NCI-H1417 treated with DMSO at 0.1 percent for 48 hours (cell line): ENCODE results near the gene GRK5.

Source experiments
- DNase-seq: peaks from one replicate; lab custom pipeline; 2025; lab: John Stamatoyannopoulos, UW

Gene GRK5

DNA sequence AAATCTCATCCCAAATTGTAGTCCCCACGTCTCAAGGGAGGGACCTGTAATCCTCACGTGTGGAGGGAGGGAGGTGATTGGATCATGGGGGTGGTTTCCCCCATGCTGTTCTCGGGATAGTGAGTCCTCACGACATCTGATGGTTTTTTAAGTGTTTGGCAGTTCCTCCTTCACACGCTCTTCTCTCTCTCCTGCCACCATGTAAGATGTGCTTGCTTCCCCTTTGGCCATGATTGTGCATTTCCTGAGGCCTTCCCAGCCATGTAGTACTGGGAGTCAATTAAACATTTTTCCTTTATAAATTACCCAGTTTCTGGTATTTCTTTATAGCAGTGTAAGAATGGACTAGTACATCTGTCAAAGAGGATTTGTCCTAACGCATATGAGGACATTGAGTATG lies 275.6 kb downstream of the GRK5 start:
- DNase-seq, result no peak

DNA sequence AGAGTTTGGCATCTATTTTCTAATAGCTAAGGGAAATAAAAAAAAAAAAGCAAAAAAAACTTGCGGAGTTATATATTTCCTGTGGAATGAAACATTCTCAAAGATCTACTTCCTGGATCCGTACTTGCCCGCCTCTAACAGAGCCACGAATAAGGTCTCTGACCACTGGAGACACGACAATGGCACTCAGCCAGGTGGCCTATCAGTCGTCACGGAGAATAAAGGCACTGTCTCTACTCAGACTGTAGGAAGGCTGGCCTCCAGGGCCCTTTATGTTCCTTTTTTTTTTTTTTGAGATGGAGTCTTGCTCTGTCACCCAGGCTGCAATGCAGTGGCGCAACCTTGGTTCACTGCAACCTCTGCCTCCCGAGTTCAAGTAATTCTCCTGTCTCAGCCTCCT lies 276.5 kb downstream of the GRK5 start:
- DNase-seq, result no peak

GRCh38 chr10:119488675-119489074 lies 281.3 kb downstream of the GRK5 start:
- no peak for DNase-seq

GRCh38 chr10:119489991-119490326 lies 282.6 kb downstream of the GRK5 start:
- no peak for DNase-seq

DNA sequence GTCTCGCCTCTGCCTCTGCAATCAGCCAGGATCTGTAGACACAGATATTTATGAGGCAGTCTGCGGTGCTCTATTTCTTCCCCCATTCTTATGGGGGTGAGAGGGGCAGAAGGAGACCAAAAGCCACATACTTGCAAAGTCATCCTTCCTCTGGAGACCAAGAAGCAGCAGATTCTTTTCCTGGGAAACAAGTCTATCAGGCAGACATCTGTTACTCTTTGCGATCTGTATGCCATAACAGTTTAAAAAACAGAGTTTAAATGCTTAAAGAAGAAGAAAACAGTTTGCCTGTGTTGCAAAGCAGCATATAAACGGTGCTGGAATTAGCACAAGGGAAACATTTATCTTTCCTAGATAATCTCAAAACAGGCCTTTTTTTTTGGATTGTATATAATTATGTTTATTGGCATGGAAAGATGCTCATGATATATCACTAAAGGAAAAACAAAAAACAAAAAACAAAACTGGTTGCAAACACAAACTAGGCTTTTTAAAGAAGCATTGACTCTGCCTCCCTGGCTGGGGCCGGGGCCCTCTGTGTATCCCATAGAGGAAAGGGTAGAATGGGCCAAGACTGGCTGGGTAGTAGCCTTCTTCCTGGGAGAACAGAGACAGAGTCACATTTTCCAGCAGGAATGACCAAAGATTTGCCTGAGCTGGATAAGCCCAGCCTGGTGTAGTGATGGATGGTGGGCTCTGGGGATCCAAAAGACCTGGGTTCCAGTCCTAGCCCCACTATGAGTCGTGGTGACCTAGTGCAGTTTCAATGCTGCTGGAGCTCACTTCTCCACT lies 284.8 kb downstream of the GRK5 start:
- DNase-seq, result no peak

GRCh38 chr10:119493155-119493554 lies 285.8 kb downstream of the GRK5 start:
- DNase-seq, result no peak

- no peak for DNase-seq
Observed at GRCh38 chr10:119494236-119495020, 287.1 kb downstream of the GRK5 start.

- no peak for DNase-seq
Observed at GRCh38 chr10:119495021-119495505, 287.7 kb downstream of the GRK5 start.

DNA sequence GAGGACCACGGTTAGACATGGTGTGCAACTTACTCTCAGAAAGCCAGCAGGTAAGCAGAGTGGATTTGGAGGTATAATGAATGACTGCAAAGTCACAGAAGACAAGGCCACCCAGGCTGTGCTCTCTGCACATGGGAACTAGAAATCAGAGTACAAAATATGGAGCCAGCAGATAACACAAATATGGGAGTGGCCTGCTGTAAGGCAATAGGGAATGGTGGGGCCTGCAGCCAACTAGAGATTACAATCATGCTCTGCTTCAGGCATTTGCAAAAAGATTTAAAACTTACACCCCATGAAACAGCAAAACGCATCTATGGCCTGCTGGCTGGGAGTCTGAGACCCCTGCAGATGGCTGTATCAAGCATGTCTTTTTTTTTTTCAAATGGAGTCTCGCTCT lies 288.2 kb downstream of the GRK5 start:
- no peak for DNase-seq

DNA sequence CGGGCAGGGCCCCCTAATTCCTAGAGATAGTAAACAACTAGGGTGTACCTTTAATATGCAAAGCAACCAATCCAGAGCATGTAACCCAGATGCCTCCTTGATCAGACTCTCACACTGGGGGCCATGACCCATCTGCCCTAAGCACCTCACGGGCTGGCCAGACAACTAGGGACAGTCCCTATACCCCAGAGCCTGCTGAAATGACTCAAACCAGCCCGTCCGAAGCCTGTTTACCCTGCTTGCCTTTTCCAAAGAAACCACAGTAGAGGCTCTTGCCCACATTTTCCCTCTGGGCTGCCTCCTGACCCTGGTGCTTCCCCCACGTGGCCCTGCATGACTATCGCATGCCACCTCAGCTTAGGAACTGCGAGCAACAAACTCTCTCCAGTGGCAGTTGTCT lies 288.9 kb downstream of the GRK5 start:
- DNase-seq, result no peak

GRCh38 chr10:119497243-119497642 lies 289.9 kb downstream of the GRK5 start:
- no peak for DNase-seq

DNA sequence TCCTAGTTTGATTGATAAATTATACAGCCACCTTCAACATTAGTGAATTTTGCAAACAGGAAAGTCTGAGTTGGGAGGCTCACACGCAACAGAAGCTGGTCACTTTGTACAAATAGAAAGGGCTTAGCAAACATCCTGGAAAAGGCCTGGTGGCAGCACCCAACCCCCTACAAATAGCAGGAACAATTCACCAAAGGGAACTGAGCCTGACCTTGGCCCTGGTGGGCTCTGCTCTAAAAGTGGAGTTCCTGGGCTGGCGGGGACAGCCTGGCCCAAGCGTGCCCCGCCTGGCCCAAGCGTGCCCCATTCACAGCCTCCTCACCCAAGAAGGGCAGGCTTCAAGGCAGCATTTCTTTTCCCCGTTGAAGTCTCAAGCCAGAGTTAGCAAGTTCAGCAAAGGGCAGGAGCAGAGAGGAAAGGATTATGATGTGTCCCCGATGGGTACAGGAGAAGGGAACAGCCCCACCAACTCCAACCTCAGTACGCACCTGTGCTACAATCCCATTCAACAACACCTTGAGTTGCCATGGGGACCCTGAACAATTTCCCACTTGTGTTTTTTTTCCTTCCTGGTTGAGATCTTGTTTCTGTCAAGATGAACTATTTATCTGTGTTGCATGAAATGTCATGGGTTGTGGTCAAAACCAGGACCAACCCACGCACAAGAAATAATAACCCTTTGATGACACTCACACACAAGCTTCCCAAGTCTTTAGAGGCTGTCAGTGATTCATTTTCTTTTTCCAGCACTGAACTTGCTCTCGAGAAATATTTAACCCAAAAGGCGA lies 291.7 kb downstream of the GRK5 start:
- DNase-seq, result no peak

DNA sequence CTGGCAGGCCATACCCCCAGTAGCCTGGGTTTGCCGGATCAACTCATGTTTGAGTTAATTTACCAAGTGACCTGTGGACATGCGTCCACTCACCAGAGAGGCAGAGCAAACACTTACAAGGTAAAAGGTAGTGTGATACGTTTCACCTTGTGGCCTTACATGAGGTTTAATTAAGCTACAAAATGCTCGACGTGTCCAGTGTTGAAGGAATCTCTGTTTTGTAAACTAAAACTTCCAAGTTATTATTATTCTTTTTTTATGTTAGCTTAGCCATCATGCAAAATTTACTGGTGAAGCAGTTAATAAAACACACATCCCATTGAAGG lies 292.3 kb downstream of the GRK5 start:
- no peak for DNase-seq

DNA sequence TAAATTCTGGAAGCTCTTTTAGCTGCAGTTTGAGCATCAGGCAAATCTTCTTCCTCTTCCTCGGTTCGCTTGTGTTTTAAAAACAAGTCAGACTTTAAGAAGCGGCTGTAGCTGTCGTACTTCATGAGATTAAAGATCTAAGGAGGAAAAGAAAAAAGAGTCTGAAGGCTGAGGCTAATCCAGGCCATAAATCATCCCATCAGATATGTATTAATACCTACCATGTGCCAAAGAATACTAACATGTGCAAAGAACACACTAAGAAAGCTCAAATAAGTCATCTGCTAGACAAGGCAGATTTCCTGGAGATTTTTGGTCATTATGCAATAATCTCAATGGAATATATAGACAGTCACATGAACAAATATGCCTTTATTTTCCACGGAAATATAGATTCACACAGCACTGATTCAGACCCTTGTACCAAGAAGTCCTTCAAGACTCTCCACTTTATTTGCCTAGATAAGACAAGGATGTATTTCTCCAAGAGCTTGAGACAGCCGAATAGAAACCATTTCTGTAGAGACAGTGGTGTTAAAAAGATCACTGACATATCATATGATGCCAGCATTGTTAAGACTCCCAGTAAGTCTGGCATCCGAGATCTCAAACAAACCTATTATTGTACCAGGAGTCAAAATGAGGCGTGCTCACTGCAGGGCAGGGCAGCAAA lies 292.9 kb downstream of the GRK5 start:
- no peak for DNase-seq

DNA sequence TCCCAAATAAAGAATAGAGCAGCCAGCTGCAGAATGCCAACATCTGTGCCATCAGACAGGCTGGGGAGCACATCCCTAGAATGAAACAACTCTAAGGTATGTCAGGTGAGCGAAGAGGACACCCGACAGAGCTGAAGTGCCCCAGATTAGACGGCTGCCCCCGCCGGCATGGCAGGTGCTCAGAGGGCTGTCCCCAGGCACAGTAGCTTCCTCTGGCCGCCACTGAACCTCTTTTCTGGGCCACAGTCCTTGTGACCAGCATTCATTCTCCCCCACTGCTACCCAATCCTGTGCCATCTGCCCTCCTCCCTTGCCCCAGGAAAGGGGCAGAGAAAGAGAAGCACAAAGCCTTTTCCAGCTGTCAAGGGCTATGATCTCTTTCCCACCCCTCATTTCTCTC lies 293.4 kb downstream of the GRK5 start:
- no peak for DNase-seq

DNA sequence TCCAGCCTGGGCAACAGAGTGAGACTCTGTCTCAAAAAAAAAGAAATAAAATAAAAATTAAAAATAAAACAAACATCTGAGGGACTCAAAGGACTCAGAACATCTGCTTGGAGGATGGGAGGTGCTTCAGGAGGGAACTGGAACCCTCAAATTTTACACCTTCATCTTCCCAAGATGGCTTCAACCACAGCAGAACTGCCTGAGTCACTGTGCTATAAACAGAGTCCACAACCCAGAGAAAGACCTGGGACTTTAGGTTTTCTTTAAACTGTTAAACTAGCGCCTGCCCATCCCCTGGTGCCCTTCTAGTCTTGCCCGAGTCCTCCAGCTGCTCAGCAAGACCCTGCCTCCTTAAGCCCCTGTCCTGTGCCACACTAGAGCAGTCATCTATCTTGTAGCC lies 294.3 kb downstream of the GRK5 start:
- no peak for DNase-seq

DNA sequence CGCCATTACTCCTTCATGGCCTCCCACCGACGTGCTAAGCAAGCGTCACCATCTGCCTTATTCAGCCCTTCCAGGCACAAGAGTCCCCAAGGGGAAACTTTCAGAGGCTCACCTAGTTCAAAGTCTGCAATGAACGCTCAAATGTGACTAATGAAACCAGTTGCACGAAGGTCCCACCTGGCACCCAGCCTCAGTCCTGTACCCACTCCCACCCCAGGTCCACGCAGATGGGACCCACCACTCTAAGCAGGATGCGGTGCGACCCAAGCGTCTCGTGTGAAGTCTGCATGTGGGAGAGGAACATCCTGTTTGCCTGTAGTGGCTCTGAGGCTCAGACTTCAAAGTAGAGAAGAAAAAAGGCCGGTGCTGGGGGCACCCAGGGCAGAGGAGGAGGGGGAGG lies 294.8 kb downstream of the GRK5 start:
- DNase-seq, result no peak

DNA sequence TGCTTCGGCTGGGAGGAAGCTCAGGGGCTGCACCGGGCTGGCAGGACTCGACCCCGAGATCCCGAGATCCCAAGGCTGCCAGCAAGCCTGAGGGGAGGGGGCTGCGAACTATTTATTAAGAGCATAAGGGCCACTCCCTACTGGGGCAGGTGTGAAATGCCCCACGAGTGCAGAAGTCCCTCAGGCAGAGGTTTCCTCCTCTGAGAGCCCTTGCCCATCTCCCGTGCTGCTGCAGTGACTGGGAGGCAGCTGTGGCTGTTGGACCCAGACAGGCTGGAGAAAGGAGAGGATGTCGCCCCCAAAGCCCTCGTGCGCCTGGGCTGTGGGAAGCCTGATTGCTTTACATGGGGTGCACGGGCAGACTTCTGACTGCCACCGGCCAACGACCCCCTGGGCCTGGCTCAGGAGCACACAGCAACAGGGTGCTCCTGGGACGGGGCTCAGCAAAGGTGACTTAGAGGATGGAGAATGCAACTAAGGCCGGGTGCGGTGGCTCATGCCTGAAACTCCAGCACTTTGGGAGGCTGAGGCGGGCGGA lies 295.3 kb downstream of the GRK5 start:
- no peak for DNase-seq

DNA sequence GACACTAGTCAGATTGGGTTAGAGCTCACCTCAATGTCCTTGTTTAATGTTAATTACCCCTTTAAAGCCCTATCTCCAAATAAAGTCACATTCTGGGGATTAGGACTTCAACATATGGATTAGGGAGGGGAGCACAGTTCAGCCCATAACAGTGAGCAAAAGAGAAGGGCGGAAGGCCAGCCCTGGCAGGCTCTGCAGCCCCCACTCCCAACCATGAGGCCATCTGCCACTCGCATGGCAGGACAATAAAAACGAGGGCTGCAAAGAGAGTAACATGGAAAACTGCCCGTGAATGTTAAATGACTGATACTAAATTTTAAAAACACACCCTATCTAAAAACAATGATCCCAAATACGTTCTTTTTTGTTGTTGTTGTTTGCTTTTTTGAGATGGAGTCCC lies 296.4 kb downstream of the GRK5 start:
- DNase-seq, result no peak

GRCh38 chr10:119504651-119505050 lies 297.3 kb downstream of the GRK5 start:
- DNase-seq, result no peak

DNA sequence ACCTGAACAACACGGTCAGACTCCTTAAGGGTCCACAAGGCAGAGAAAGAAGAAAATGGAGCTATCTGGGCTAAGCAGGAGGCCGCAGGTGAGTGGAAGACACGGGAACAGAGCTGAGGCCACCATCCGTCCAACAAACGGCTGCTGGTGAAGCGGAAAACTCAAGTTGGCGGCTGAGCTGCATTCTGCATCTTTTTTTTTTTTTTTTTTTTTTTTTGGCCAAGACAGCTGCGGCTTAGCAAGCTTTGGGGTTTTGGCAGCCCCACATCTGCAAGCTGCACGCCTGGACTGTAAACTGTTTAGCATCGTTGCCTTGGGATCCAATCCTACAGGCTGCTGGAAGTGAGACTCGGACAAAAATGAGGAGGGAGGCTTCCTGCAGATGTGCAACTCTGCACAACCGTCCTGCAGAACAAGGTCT lies 297.8 kb downstream of the GRK5 start:
- DNase-seq, result no peak
